Measurements from ENCODE around the gene KNG1. TPM values are rescaled to one million over a fixed set of nuclear protein-coding genes. Genes with fewer than 3 reads are reported as not detected.

The KNG1 gene
- total and polyA plus RNA-seq, 2 donors (not counting 3 experiments of a cell fraction or from before 2014, with no cell fraction given), result not detected

DNA sequence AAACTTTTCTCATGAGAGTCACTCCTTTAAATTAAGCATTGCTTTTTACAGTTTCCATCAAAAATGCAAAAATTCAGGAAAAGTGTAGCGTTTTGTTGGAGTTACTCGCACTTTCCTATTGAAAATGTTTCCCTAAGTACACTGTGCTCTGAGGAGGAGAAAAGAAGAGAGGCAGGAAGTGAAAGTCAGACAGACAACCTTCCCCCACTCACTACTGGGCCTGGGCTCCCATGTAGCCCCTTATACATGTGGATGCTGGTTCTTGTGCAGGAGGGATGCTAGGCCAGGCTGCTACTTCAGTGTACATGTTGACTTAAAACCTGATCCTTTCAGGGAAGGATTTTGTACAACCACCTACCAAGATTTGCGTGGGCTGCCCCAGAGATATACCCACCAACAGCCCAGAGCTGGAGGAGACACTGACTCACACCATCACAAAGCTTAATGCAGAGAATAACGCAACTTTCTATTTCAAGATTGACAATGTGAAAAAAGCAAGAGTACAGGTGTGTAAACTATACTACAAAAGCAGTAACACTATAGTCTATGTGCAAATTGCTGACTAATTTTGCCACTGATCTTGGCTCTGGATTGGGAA, 15.1 kb downstream of the KNG1 start:
- ChIA-PET CTCF (no interaction called here), POLR2A (no interaction called here)
- Histone ChIP-seq H3K9me1 (replicated peaks; ENCODE audit: control insufficient read depth, extremely low read depth, insufficient read depth, low read length) (no peaks in the 10 kb centered on the region), H3K79me2 (ENCODE audit: control insufficient read depth, insufficient read depth, low read length) (no peaks in the 10 kb centered on the region), H3K4me1 (ENCODE audit: control insufficient read depth, extremely low read depth, insufficient read depth, low read length) (no peaks in the 10 kb centered on the region), H3K36me3 (ENCODE audit: control insufficient read depth in 2 of 2, extremely low read depth in 1 of 2, insufficient read depth in 2 of 2, low read length in 2 of 2) (no peaks in the 10 kb centered on the region), H3K9me3 (replicated peaks; ENCODE audit: control insufficient read depth, insufficient read depth, low read length) (no peaks in the 10 kb centered on the region), H3K27ac (ENCODE audit: insufficient read depth, low read depth, low read length) (no peak overlapping the region), H3K4me3 (replicated peaks in 1 of 3; ENCODE audit: insufficient read depth in 1 of 3, low read depth in 1 of 3, low read length in 3 of 3) (no peak overlapping the region), H3K9ac (replicated peaks; ENCODE audit: extremely low read depth, insufficient read depth, low read length) (no peak overlapping the region), H4K20me1 (replicated peaks; ENCODE audit: control insufficient read depth, extremely low read depth, insufficient read depth, low read length) (no peaks in the 10 kb centered on the region), H3K4me2 (ENCODE audit: insufficient read depth, low read length) (no peak overlapping the region), H2AFZ (ENCODE audit: low read depth, low read length) (no peak overlapping the region), H3K27me3 (ENCODE audit: control insufficient read depth in 2 of 2, insufficient read depth in 2 of 2, low read length in 2 of 2) (no peaks in the 10 kb centered on the region)
- intact Hi-C loops (cut with micrococcal nuclease) (no loop called here), dilution Hi-C loops (cut with MboI; ENCODE audit: extremely low pct_ligation_motif_present, low sequenced_read_pairs) (no loop called here)
- no peak for TF ChIP-seq POLR2AphosphoS5 (IDR thresholded peaks at IDR 0.05; ENCODE audit: insufficient read depth, low read depth, low read length)
- TF ChIP-seq EZH2 (IDR thresholded peaks at IDR 0.05; ENCODE audit: borderline replicate concordance, low read depth, low read length, severe bottlenecking), result no peak
- no peak for TF ChIP-seq FOS (IDR thresholded peaks at IDR 0.05; ENCODE audit: borderline replicate concordance, insufficient read depth, low read length)
- TF ChIP-seq, protein P1, sequence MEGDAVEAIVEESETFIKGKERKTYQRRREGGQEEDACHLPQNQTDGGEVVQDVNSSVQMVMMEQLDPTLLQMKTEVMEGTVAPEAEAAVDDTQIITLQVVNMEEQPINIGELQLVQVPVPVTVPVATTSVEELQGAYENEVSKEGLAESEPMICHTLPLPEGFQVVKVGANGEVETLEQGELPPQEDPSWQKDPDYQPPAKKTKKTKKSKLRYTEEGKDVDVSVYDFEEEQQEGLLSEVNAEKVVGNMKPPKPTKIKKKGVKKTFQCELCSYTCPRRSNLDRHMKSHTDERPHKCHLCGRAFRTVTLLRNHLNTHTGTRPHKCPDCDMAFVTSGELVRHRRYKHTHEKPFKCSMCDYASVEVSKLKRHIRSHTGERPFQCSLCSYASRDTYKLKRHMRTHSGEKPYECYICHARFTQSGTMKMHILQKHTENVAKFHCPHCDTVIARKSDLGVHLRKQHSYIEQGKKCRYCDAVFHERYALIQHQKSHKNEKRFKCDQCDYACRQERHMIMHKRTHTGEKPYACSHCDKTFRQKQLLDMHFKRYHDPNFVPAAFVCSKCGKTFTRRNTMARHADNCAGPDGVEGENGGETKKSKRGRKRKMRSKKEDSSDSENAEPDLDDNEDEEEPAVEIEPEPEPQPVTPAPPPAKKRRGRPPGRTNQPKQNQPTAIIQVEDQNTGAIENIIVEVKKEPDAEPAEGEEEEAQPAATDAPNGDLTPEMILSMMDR (IDR thresholded peaks at IDR 0.05; ENCODE audit: extremely low read depth in 1 of 2, insufficient read depth in 1 of 2, low read depth in 1 of 2, low read length in 2 of 2), result no peak
- TF ChIP-seq POLR2A (IDR thresholded peaks at IDR 0.05; ENCODE audit: low read depth, low read length), result no peak
- no peak for TF ChIP-seq GATA2 (IDR thresholded peaks at IDR 0.05; ENCODE audit: insufficient read depth, insufficient read length, low read depth, low read length)
- TF ChIP-seq, protein P2, sequence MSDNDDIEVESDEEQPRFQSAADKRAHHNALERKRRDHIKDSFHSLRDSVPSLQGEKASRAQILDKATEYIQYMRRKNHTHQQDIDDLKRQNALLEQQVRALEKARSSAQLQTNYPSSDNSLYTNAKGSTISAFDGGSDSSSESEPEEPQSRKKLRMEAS (IDR thresholded peaks at IDR 0.05; ENCODE audit: insufficient read depth, insufficient read length), result no peak
- no peak for TF ChIP-seq JUN (IDR thresholded peaks at IDR 0.05; ENCODE audit: borderline replicate concordance, insufficient read depth, insufficient read length, low read depth)
- TF ChIP-seq MYC (IDR thresholded peaks at IDR 0.05; ENCODE audit: low read depth, low read length), result no peak
- FAIRE-seq (no peak), DNase-seq (ENCODE audit: low read depth, low spot score) (no peak)
- no TSS peak for BruUV-seq (replicated peaks)

Data from endothelial cell of umbilical vein (primary cell).